HepG2 (cell line): ENCODE measurements around the gene PCIF1. TPM values are rescaled to one million over a fixed set of nuclear protein-coding genes. Genes with fewer than 3 reads are reported as not detected.

ENCODE experiments used
- ATAC-seq: fragments of 200-7000 bp; cut with Tn5 transposase; 3 replicates; pipeline ENCODE4 v1.9.1; 2020; ENCODE audit warnings: mild to moderate bottlenecking, moderate library complexity
- BruUV-seq: library from RNA; stranded (reverse); fragments of 400-500 nt; replicated peaks from 2 replicates; lab custom pipeline; 2021; lab: Mats Ljungman, UMichigan
- CTCF ChIA-PET: fragments of 300-600 bp; formaldehyde crosslinking; extraction: SDS; loops from one replicate; lab custom pipeline; 2021; ENCODE audit warnings: low total read pairs, inconsistent platforms, low intra/inter-chr PET ratio; lab: Yijun Ruan, JAX
- POLR2A ChIA-PET: fragments of 350-600 bp; sonication (Branson Sonifier 250); formaldehyde crosslinking; loops from one replicate; lab custom pipeline; 2020; ENCODE audit warnings: antibody characterized with exemption, inconsistent platforms; lab: Yijun Ruan, JAX
- DNase-seq: peaks from one replicate; pipeline ENCODE4 v3.0.0-alpha.2; 2015; ENCODE audit warnings: low spot score
- FAIRE-seq: peaks from 3 replicates; lab custom pipeline; 2011; peaks lifted over from hg19 to GRCh38; lab: Jason Lieb, UNC
- H2AFZ ChIP-seq: one replicate; pipeline ENCODE4 v1.6.1; 2011; ENCODE audit warnings: low read length, inconsistent platforms
- H3K27ac ChIP-seq: fragments of 300-600 bp; 3 replicates; pipeline ENCODE4 v1.8.0; 2011; ENCODE audit warnings: mixed run types, mild to moderate bottlenecking, mixed read lengths, low read length, inconsistent platforms; ENCODE audit not compliant: insufficient read depth; ENCODE audit errors: extremely low read length
- H3K27me3 ChIP-seq, 2 experiments: fragments of 200-600 bp in 1 of 2; 2 replicates in 1 of 2; 3 replicates in 1 of 2; pipeline versions ENCODE4 v1.6.0 to v1.8.0; 2011; ENCODE audit warnings: low read length in 2 of 2, mild to moderate bottlenecking in 2 of 2, moderate library complexity in 2 of 2, inconsistent platforms in 1 of 2; ENCODE audit not compliant: insufficient read depth in 2 of 2, control insufficient read depth in 1 of 2
- H3K36me3 ChIP-seq, 2 experiments: fragments of 200-600 bp in 1 of 2; replicated peaks in 1 of 2; 2 replicates in 1 of 2; 3 replicates in 1 of 2; pipeline versions ENCODE4 v1.5.1 to v1.8.0; 2011; ENCODE audit warnings: low read length in 2 of 2, inconsistent platforms in 1 of 2; ENCODE audit not compliant: insufficient read depth in 2 of 2, control insufficient read depth in 1 of 2
- H3K4me1 ChIP-seq: 2 replicates; pipeline ENCODE4 v1.5.1; 2012; ENCODE audit warnings: low read length, inconsistent platforms; ENCODE audit not compliant: insufficient read depth
- H3K4me2 ChIP-seq: 2 replicates; pipeline ENCODE4 v1.6.0; 2011; ENCODE audit warnings: low read depth, low read length, inconsistent platforms
- H3K4me3 ChIP-seq, 3 experiments: fragments of 200-600 bp in 1 of 3; sonication (generic), shearing (Covaris generic) in 1 of 3; replicated peaks in 1 of 3; 2 replicates each; pipeline ENCODE4 v1.5.1; 2011 to 2016; ENCODE audit warnings: low read length in 3 of 3, inconsistent platforms in 2 of 3, low read depth in 2 of 3, mild to moderate bottlenecking in 2 of 3, control low read depth in 1 of 3, mixed read lengths in 1 of 3; ENCODE audit not compliant: insufficient read depth in 1 of 3
- H3K79me2 ChIP-seq: one replicate; pipeline ENCODE4 v1.6.1; 2011; ENCODE audit warnings: low read length, inconsistent platforms; ENCODE audit not compliant: insufficient read depth
- H3K9ac ChIP-seq: 2 replicates; pipeline ENCODE4 v1.6.0; 2011; ENCODE audit warnings: mild to moderate bottlenecking, low read depth, low read length, inconsistent platforms; ENCODE audit not compliant: insufficient read depth
- H3K9me3 ChIP-seq: 2 replicates; pipeline ENCODE4 v1.5.1; 2012; ENCODE audit warnings: mild to moderate bottlenecking, low read length
- H4K20me1 ChIP-seq: 2 replicates; pipeline ENCODE4 v1.6.0; 2011; ENCODE audit warnings: inconsistent platforms, mild to moderate bottlenecking, low read length, moderate library complexity; ENCODE audit not compliant: insufficient read depth
- ESRRA ChIP-seq: sonication (generic); formaldehyde crosslinking; IDR thresholded peaks from 2 replicates; pipeline ENCODE4 v1.5.1; 2020; ENCODE audit warnings: mild to moderate bottlenecking, low read depth, missing genetic modification reagents
- KMT2A ChIP-seq: sonication (generic); formaldehyde crosslinking; IDR thresholded peaks from 2 replicates; pipeline ENCODE4 v1.4.0; 2020; ENCODE audit warnings: missing genetic modification reagents
- MTA1 ChIP-seq: sonication (generic); formaldehyde crosslinking; IDR thresholded peaks from 2 replicates; pipeline ENCODE4 v1.4.0; 2020; ENCODE audit warnings: missing genetic modification reagents, mild to moderate bottlenecking, borderline replicate concordance
- NCOA5 ChIP-seq: sonication (generic); formaldehyde crosslinking; IDR thresholded peaks from 2 replicates; pipeline ENCODE4 v1.4.0; 2020; ENCODE audit warnings: missing genetic modification reagents
- RFXAP ChIP-seq: sonication (generic); formaldehyde crosslinking; IDR thresholded peaks from 2 replicates; pipeline ENCODE4 v1.4.0; 2020; ENCODE audit warnings: missing genetic modification reagents, borderline replicate concordance
- SRSF1 ChIP-seq: fragments of 200-400 bp; formaldehyde crosslinking; optimal IDR thresholded peaks from 2 replicates; pipeline ENCODE3; 2017; ENCODE audit warnings: mild to moderate bottlenecking, low read depth, low read length, moderate library complexity
- TAF15 ChIP-seq: fragments of 200-400 bp; formaldehyde crosslinking; IDR thresholded peaks from one replicate; pipeline ENCODE4 v1.6.1; 2018; ENCODE audit warnings: mild to moderate bottlenecking, low read depth, low read length; ENCODE audit not compliant: poor library complexity, severe bottlenecking
- ZIK1 ChIP-seq: sonication (generic); formaldehyde crosslinking; IDR thresholded peaks from 2 replicates; pipeline ENCODE4 v1.5.0; 2020; ENCODE audit warnings: mild to moderate bottlenecking, low read depth, missing genetic modification reagents, borderline replicate concordance
- ZNF678 ChIP-seq: sonication (generic); formaldehyde crosslinking; IDR thresholded peaks from 2 replicates; pipeline ENCODE4 v1.4.0; 2020; ENCODE audit warnings: mild to moderate bottlenecking, missing genetic modification reagents
- ZNF816 ChIP-seq: sonication (generic); formaldehyde crosslinking; IDR thresholded peaks from 2 replicates; pipeline ENCODE4 v1.8.0; 2022; ENCODE audit warnings: missing genetic modification reagents, mild to moderate bottlenecking, borderline replicate concordance
- WGBS: methylation state at CpG from one replicate; pipeline ENCODE4 v1.1.6; 2017; ENCODE audit warnings: low lambda C conversion rate; 5-methylcytosine and 5-hydroxymethylcytosine counted together
- in situ Hi-C: cut with HindIII; loops from 2 replicates; pipeline ENCODE4 v1.10.0; 2017; ENCODE audit warnings: low pct_unique_long_range_greater_than_20kb; ENCODE audit not compliant: extremely low pct_ligation_motif_present
- intact Hi-C: fragments of 100-400 bp; cut with micrococcal nuclease; formaldehyde crosslinking; loops from one replicate; pipeline ENCODE4 v1.10.0; 2022; ENCODE audit not compliant: unreplicated experiment
- polyA plus RNA-seq, 8 experiments: library from polyadenylated mRNA; depleted of rRNA in 3 of 8; stranded (reverse) in 7 of 8; unstranded in 1 of 8; fragments of >200 nt; fragmentation: Illumina TruSeq in 4 of 8; extraction: Trizol in 4 of 8; gene quantifications; 2 replicates each; pipeline versions ENCODE4 v1.2.1 to v1.2.3, GENCODE V29; 2011 to 2016; ENCODE audit warnings: low read depth in 4 of 8, missing spikeins in 1 of 8, mixed read lengths in 1 of 8; ENCODE audit not compliant: insufficient read depth in 1 of 8
- total RNA-seq, 5 experiments: library from RNA; depleted of rRNA; stranded (reverse); fragments of >200 nt; fragmentation: Illumina TruSeq; extraction: Trizol; gene quantifications; 2 replicates each; pipeline ENCODE4 v1.2.3, GENCODE V29; 2016; ENCODE audit warnings: low read depth in 1 of 5
- TF ChIP-seq, protein P1 (sequence below): IDR thresholded peaks from 2 replicates; pipeline ENCODE4 v1.6.1; 2016; ENCODE audit warnings: missing compliant biosample characterization, missing genetic modification reagents, borderline replicate concordance
- TF ChIP-seq, protein P2 (sequence below): sonication (generic); formaldehyde crosslinking; IDR thresholded peaks from 2 replicates; pipeline ENCODE4 v1.5.0; 2020; ENCODE audit warnings: missing genetic modification reagents, mild to moderate bottlenecking, borderline replicate concordance
- TF ChIP-seq, protein P3 (sequence below): sonication (generic); formaldehyde crosslinking; IDR thresholded peaks from 2 replicates; pipeline ENCODE4 v1.4.0; 2020; ENCODE audit warnings: mild to moderate bottlenecking, missing genetic modification reagents, borderline replicate concordance

Gene PCIF1
- total and polyA plus RNA-seq, 2 of the 13 experiments (the other 11 are each of a cell fraction or from before 2014, with no cell fraction given) = 20.9 to 24.4 TPM

DNA sequence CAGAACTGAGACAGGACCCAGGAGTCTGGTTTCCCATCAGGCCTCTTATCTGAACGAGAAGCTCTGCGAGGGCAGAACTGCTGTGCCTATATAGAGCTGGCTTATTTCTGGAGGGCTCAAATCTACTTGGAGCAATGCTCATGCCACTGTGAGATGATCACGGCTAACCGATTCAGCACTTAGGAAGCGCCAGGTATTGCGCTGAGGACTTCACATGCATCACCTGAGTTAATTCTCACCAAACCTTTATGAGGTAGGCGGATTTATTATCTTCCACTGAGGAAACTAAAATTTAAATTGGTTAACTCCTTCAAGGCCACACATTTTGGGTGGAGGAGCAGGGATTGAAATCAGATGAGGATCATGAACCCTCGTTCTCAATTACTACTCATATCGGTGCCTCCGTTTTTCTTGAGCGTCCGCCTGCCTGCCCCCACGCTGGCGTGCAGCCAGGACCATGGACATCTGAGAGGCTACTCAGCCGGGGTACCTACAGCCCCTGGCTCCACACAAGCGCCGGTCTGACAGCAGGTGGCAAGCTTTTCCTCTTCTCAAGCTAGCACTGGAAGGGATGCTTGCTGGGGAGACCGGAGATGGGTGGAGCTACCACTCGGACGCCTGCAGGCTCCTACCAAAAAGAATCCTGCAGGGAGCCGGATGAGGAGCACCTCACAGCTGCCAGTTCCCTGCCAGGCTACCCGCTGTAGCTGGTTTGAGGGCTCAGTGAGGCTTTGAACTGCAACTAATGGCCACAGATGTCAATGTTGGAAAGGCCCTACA is 1.0 kb upstream of the PCIF1 start:
- peaks cover 12 to 14% of the 10 kb centered on the region in 2 experiments; a peak in 4 of 5 replicates for H3K36me3 ChIP-seq
- H3K27me3 ChIP-seq = no peaks in the 10 kb centered on the region; a peak in 1 of 5 replicates
- ChIA-PET POLR2A (interaction anchor here (0.7 to 5.9 kb wide), 20 partner anchors 9 to 589 kb away, joined by 3 to 201 read pairs (median 18); partner anchors contain the start of genes ACOT8, CTSA, NEURL2 and PLTP), CTCF (interaction anchor here (0.7 to 1.2 kb wide), 4 partner anchors 13 to 43 kb away, joined by 3 read pairs; no protein-coding TSS in a partner anchor)
- peak; percentile 60 for FAIRE-seq
- peak; percentile 95 for DNase-seq
- BruUV-seq = no TSS peak
- H3K9me3 ChIP-seq = no peaks in the 10 kb centered on the region
- H3K4me2 ChIP-seq = peak overlapping the region; percentile 97
- peak overlapping the region; percentile 97 for H3K27ac ChIP-seq
- intact Hi-C loops (loop anchor here (2.0 to 5.0 kb wide), 4 partner anchors 39 to 101 kb away; partner anchors contain the start of genes ACOT8, CTSA, NEURL2 and SNX21), in situ Hi-C loops (loop anchor here (5.0 kb wide), 1 partner anchor 41 kb away; the partner anchor contains the start of genes CTSA and NEURL2)
- no peak overlapping the region for H2AFZ ChIP-seq
- H3K4me3 ChIP-seq = peak overlapping the region; percentile 92 to 97 (median 95)
- peaks cover 24% of the 10 kb centered on the region for H3K79me2 ChIP-seq
- peak overlapping the region; percentile 100 for H3K9ac ChIP-seq
- ATAC-seq = peak; percentile 73
- no peaks in the 10 kb centered on the region for H4K20me1 ChIP-seq
- H3K4me1 ChIP-seq = peaks cover 57% of the 10 kb centered on the region
- WGBS = 32% methylated on average over 22 of the region's 22 CpGs
- TF ChIP-seq NCOA5 (no peak), RFXAP (CRISPR knock-in tag) (0 out of 2 replicates have a peak, but pooled peaks have one; percentile 23), SRSF1 (peak; percentile 22), ZNF678 (CRISPR knock-in tag) (no peak), ZNF816 (CRISPR knock-in tag) (no peak), ZIK1 (CRISPR knock-in tag) (no peak), MTA1 (CRISPR knock-in tag) (0 out of 2 replicates have a peak, but pooled peaks have one; percentile 25), KMT2A (CRISPR knock-in tag) (no peak), TAF15 (no peak), ESRRA (CRISPR knock-in tag) (no peak; the same call in 1 of the 2 replicates)
- TF ChIP-seq, protein P1, sequence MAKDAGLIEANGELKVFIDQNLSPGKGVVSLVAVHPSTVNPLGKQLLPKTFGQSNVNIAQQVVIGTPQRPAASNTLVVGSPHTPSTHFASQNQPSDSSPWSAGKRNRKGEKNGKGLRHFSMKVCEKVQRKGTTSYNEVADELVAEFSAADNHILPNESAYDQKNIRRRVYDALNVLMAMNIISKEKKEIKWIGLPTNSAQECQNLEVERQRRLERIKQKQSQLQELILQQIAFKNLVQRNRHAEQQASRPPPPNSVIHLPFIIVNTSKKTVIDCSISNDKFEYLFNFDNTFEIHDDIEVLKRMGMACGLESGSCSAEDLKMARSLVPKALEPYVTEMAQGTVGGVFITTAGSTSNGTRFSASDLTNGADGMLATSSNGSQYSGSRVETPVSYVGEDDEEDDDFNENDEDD (CRISPR knock-in tag) = no peak; the same call in 1 of the 2 replicates
- TF ChIP-seq, protein P2, sequence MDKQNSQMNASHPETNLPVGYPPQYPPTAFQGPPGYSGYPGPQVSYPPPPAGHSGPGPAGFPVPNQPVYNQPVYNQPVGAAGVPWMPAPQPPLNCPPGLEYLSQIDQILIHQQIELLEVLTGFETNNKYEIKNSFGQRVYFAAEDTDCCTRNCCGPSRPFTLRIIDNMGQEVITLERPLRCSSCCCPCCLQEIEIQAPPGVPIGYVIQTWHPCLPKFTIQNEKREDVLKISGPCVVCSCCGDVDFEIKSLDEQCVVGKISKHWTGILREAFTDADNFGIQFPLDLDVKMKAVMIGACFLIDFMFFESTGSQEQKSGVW (CRISPR knock-in tag) = 0 out of 2 replicates have a peak, but pooled peaks have one; percentile 40
- TF ChIP-seq, protein P3, sequence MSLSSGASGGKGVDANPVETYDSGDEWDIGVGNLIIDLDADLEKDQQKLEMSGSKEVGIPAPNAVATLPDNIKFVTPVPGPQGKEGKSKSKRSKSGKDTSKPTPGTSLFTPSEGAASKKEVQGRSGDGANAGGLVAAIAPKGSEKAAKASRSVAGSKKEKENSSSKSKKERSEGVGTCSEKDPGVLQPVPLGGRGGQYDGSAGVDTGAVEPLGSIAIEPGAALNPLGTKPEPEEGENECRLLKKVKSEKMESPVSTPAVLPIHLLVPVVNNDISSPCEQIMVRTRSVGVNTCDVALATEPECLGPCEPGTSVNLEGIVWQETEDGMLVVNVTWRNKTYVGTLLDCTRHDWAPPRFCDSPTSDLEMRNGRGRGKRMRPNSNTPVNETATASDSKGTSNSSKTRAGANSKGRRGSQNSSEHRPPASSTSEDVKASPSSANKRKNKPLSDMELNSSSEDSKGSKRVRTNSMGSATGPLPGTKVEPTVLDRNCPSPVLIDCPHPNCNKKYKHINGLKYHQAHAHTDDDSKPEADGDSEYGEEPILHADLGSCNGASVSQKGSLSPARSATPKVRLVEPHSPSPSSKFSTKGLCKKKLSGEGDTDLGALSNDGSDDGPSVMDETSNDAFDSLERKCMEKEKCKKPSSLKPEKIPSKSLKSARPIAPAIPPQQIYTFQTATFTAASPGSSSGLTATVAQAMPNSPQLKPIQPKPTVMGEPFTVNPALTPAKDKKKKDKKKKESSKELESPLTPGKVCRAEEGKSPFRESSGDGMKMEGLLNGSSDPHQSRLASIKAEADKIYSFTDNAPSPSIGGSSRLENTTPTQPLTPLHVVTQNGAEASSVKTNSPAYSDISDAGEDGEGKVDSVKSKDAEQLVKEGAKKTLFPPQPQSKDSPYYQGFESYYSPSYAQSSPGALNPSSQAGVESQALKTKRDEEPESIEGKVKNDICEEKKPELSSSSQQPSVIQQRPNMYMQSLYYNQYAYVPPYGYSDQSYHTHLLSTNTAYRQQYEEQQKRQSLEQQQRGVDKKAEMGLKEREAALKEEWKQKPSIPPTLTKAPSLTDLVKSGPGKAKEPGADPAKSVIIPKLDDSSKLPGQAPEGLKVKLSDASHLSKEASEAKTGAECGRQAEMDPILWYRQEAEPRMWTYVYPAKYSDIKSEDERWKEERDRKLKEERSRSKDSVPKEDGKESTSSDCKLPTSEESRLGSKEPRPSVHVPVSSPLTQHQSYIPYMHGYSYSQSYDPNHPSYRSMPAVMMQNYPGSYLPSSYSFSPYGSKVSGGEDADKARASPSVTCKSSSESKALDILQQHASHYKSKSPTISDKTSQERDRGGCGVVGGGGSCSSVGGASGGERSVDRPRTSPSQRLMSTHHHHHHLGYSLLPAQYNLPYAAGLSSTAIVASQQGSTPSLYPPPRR (CRISPR knock-in tag) = peak; percentile 80; the same call in 1 of the 2 replicates
